ENCODE data around the gene DNAH17. TPM values are rescaled to one million over a fixed set of nuclear protein-coding genes. Genes with fewer than 3 reads are reported as not detected.

The DNAH17 gene
- total RNA-seq, 4 donors from 2014 or later, result 0.19 to 0.31 TPM; not detected in 2

- peaks cover 6 to 39% (median 23%) of the 10 kb centered on the region in 3 donors for H3K4me1 ChIP-seq
- H3K36me3 ChIP-seq, result peaks cover 5 to 88% (median 19%) of the 10 kb centered on the region in 3 donors
- H3K27ac ChIP-seq, result no peak overlapping the region
- intact Hi-C loops (cut with DNase I), result loop anchor here (5.0 kb wide), 1 partner anchor 139 kb away; no protein-coding TSS in a partner anchor
- no peak for TF ChIP-seq POLR2A (IDR thresholded peaks at IDR 0.05)
- TF ChIP-seq CTCF (IDR thresholded peaks at IDR 0.05), result no peak
- 90 to 100% methylated on average over 3 to 12 of the region's 22 CpGs for WGBS, 2 donors
- H3K4me3 ChIP-seq, result no peak overlapping the region
- H3K27me3 ChIP-seq, result no peaks in the 10 kb centered on the region
- DNase-seq, result no peak
- H3K9me3 ChIP-seq, result no peaks in the 10 kb centered on the region
These were observed 150.8 kb downstream of the DNAH17 start for GRCh38 chr17:78426293-78426879.

- intact Hi-C loops (cut with DNase I), result loop anchor here (5.0 kb wide), 1 partner anchor 138 kb away; no protein-coding TSS in a partner anchor
- H3K36me3 ChIP-seq, result peaks cover 5 to 97% (median 20%) of the 10 kb centered on the region in 3 donors
- H3K4me1 ChIP-seq, result peaks cover 6 to 45% (median 23%) of the 10 kb centered on the region in 3 donors
- no peak for TF ChIP-seq POLR2A (IDR thresholded peaks at IDR 0.05)
- no peak for TF ChIP-seq CTCF (IDR thresholded peaks at IDR 0.05)
- no peak overlapping the region for H3K27ac ChIP-seq
- no peak overlapping the region for H3K4me3 ChIP-seq
- no peaks in the 10 kb centered on the region for H3K9me3 ChIP-seq
- DNase-seq, result no peak
- 86 to 87% methylated on average over 12 to 17 of the region's 17 CpGs for WGBS, 2 donors
- no peaks in the 10 kb centered on the region for H3K27me3 ChIP-seq
These were observed 151.8 kb downstream of the DNAH17 start for GRCh38 chr17:78425429-78425828.

GRCh38 chr17:78423961-78424675 lies 153.1 kb downstream of the DNAH17 start:
- 56 to 62% methylated on average over 7 to 16 of the region's 18 CpGs for WGBS, 2 donors
- peaks cover 6 to 54% (median 29%) of the 10 kb centered on the region in 3 donors for H3K4me1 ChIP-seq
- no peak overlapping the region for H3K27ac ChIP-seq

DNA sequence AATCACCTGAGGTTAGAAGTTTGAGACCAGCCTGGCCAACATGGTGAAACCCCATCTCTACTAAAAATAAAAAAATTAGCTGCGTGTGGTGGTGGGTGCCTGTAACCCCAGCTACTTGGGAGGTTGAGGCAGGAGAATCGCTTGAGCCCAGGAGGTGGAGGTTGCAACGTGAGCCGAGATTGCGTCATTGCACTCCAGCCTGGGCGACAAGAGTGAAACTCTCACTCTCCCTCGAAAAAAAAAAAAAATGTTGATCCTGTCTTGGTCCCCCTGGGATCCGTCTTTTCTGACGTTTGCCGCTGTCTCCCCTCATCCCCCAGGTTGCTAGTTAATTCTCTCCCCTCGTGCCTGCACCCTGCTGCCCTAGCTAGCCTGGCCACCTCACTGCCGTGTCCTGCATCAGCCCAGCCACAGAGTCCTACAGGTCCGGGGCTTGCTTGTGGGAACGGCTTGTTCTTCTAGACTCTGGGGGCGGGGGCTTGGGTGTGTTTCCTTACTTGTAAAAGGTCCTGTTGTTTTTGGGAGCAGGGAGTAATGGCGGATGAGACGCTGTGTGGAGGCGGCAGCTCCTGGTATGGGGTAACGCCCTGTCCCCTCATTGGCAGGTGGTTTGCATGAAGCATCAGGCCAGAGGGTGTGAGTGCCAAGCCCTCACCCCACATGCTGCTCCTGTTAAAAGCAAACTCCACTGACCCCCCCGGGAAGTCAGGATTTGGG lies 154.2 kb downstream of the DNAH17 start:
- no peak for TF ChIP-seq POLR2A (IDR thresholded peaks at IDR 0.05)
- no peak for TF ChIP-seq CTCF (IDR thresholded peaks at IDR 0.05)
- Histone ChIP-seq H3K27ac (no peak overlapping the region), H3K9me3 (no peaks in the 10 kb centered on the region), H3K27me3 (no peaks in the 10 kb centered on the region), H3K4me1 (peaks cover under 1 to 46% (median 19%) of the 10 kb centered on the region in 3 donors), H3K4me3 (no peak overlapping the region), H3K36me3 (peaks cover 12 to 90% (median 32%) of the 10 kb centered on the region in 3 donors)
- 63 to 77% methylated on average over 12 to 13 of the region's 20 CpGs for WGBS, 2 donors
- intact Hi-C loops (cut with DNase I), result no loop called here
- no peak for DNase-seq

More at GRCh38 chr17:78423961-78424675, 153.1 kb downstream of the DNAH17 start:
- TF ChIP-seq POLR2A (IDR thresholded peaks at IDR 0.05), result no peak
- intact Hi-C loops (cut with DNase I), result no loop called here
- H3K27me3 ChIP-seq, result no peaks in the 10 kb centered on the region
- no peak overlapping the region for H3K4me3 ChIP-seq
- no peaks in the 10 kb centered on the region for H3K9me3 ChIP-seq
- DNase-seq, result no peak
- H3K36me3 ChIP-seq, result peaks cover 12 to 99% (median 32%) of the 10 kb centered on the region in 3 donors

DNA sequence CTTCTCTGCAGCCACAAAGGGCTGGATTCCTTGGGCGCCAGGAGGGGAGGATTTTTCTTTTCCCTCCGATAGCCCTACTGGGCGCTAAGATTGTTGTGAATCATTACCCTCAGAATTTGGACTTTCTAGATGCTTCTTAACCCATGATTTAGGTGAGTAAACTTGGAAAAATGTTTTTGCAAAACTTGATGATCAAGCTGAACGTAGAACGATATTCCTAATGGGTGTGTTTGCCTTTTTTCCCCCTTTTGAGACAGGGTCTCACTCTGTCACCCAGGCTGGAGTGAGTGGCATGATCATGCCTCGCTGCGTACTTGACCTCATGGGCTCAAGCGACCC lies 155.0 kb downstream of the DNAH17 start:
- WGBS, 2 donors, result 70 to 81% methylated on average over 6 to 8 of the region's 8 CpGs
- Histone ChIP-seq H3K4me3 (no peak overlapping the region), H3K9me3 (no peaks in the 10 kb centered on the region), H3K36me3 (peaks cover 12 to 89% (median 32%) of the 10 kb centered on the region in 3 donors), H3K27me3 (no peaks in the 10 kb centered on the region), H3K27ac (no peak overlapping the region), H3K4me1 (peaks cover 4 to 49% (median 23%) of the 10 kb centered on the region in 3 donors)
- intact Hi-C loops (cut with DNase I), result no loop called here
- DNase-seq, result no peak
- TF ChIP-seq CTCF (IDR thresholded peaks at IDR 0.05) (peak in 1 of 6 experiments; percentile 26), POLR2A (IDR thresholded peaks at IDR 0.05) (no peak)

Measured in esophagus squamous epithelium (tissue), 5 donors.